Measurements from ENCODE around the gene MEFV. TPM values are rescaled to one million over a fixed set of nuclear protein-coding genes. Genes with fewer than 3 reads are reported as not detected.
"Not testable (repeated sequence)": the region's sequence is repeated elsewhere in the genome, so short reads cannot be mapped to it uniquely, and the experiment has no call there.

MEFV gene
- total RNA-seq, 1 donor from 2014 or later = not detected

DNA sequence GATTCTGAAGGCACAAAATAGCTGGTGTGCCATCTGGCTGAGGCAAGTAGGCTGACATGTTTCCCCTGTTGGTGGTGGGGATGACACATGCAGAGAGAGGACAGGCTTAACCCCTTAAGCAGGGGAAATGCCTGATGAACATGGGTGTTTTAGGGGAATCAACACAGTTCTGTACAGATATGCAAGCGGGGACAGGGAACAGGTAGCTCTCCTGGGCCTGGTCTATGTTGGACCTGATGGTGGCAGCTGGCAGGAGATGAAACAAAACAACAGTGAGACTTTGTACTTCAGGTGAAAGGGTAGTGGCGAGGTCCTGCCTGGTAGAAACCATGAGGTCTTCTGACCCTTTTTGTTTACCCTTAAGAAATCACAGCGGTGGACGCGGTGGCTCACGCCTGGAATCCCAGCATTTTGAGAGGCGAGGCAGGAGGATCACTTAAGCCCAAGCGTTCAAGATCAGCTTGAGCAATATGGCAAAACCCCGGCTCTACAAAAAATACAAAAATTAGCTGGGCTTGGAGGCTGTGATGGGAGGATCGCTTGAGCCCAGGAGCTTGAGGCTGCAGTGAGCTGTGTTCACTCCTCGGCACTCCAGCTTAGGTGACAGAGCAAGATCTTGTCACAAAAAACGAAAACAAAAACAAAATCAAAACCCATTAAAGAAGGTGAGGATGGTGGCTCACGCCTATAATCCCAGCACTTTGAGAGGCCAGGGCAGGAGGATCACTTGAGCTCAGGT, 57.9 kb downstream of the MEFV start:
- H3K4me3 Mint-ChIP-seq (ENCODE audit: unreplicated experiment) = no peak overlapping the region
- H3K27me3 Mint-ChIP-seq (ENCODE audit: unreplicated experiment) = peaks cover 9% of the 10 kb centered on the region
- H3K27ac Mint-ChIP-seq (ENCODE audit: unreplicated experiment) = no peak overlapping the region
- no peak for DNase-seq (ENCODE audit: low spot score)
- no peak for TF ChIP-seq CTCF (IDR thresholded peaks at IDR 0.05; ENCODE audit: unreplicated experiment)
- no peaks in the 10 kb centered on the region for H3K36me3 Mint-ChIP-seq (ENCODE audit: low read depth, unreplicated experiment)
- no peaks in the 10 kb centered on the region for H3K4me1 Mint-ChIP-seq (ENCODE audit: unreplicated experiment)
- H3K9me3 Mint-ChIP-seq (ENCODE audit: unreplicated experiment) = no peaks in the 10 kb centered on the region

DNA sequence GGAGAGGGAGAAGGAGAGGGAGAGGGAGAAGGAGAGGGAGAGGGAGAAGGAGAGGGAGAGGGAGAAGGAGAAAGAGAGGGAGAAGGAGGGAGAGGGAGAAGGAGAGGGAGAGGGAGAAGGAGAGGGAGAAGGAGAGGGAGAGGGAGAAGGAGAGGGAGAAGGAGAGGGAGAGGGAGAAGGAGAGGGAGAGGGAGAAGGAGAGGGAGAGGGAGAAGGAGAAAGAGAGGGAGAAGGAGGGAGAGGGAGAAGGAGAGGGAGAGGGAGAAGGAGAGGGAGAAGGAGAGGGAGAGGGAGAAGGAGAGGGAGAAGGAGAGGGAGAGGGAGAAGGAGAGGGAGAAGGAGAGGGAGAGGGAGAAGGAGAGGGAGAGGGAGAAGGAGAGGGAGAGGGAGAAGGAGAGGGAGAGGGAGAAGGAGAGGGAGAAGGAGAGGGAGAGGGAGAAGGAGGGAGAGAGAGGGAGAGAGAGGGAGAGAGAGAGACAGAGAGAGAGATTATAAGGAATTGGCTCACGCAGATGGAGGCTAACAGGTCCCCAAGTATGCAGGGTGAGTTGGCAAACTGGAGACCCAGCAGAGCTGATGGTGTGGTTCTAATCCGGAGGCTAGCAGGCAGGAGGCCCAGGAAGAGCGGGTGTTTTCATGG, 58.6 kb downstream of the MEFV start:
- not testable (repeated sequence) for H3K4me1 Mint-ChIP-seq (ENCODE audit: unreplicated experiment); H3K27me3 Mint-ChIP-seq (ENCODE audit: unreplicated experiment)

DNA sequence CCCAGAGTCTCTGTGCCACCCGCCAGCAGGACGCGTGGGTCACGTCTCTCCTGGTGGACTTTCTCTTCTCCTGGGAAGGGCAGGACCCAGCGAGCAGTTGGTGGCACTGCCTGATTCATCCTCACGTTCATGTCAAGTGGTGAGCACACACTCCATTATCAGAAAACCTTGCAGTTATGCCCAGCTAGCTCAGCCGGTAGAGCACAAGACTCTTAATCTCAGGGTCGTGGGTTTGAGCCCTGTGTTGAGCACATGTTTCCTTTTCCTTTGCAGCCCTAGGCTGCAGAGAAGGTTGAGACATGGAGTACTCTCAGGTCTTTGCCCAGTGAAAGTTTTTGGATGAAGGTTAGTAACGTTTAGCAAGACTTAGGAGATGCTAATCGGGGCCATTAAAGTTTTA, 60.5 kb downstream of the MEFV start:
- H3K36me3 Mint-ChIP-seq (ENCODE audit: low read depth, unreplicated experiment) = no peaks in the 10 kb centered on the region
- TF ChIP-seq CTCF (IDR thresholded peaks at IDR 0.05; ENCODE audit: unreplicated experiment) = no peak
- peaks cover 19% of the 10 kb centered on the region for H3K27me3 Mint-ChIP-seq (ENCODE audit: unreplicated experiment)
- no peak overlapping the region for H3K4me3 Mint-ChIP-seq (ENCODE audit: unreplicated experiment)
- H3K9me3 Mint-ChIP-seq (ENCODE audit: unreplicated experiment) = peaks cover 3% of the 10 kb centered on the region
- H3K4me1 Mint-ChIP-seq (ENCODE audit: unreplicated experiment) = peaks cover 5% of the 10 kb centered on the region
- DNase-seq (ENCODE audit: low spot score) = no peak
- no peak overlapping the region for H3K27ac Mint-ChIP-seq (ENCODE audit: unreplicated experiment)

More for the DNA sequence above, 58.6 kb downstream of the MEFV start:
- H3K9me3 Mint-ChIP-seq (ENCODE audit: unreplicated experiment); H3K27ac Mint-ChIP-seq (ENCODE audit: unreplicated experiment); DNase-seq (ENCODE audit: low spot score); H3K36me3 Mint-ChIP-seq (ENCODE audit: low read depth, unreplicated experiment); H3K4me3 Mint-ChIP-seq (ENCODE audit: unreplicated experiment): not testable (repeated sequence)

DNA sequence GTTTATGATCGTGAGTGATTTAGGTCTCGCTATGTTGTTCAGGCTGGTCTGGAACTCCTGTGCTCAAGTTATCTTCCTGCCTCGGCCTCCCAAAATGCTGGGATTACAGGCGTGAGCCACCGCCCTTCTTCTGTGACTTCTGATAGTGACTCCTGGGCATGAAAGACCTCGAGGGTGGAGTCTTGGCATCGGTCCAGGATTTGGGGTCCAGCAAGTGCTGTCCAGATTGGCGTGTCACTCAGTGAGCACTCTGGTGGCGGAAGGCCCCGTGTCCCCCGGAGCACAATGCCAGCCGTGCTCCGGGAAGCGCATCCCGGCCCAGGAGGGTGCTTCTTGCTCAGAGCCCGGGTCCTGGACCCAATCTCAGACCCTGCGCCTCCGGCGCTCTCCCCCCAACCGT, 61.6 kb downstream of the MEFV start:
- Mint-ChIP-seq H3K27ac (ENCODE audit: unreplicated experiment) (no peak overlapping the region), H3K36me3 (ENCODE audit: low read depth, unreplicated experiment) (peaks cover 1% of the 10 kb centered on the region), H3K4me3 (ENCODE audit: unreplicated experiment) (no peak overlapping the region), H3K4me1 (ENCODE audit: unreplicated experiment) (peaks cover 10% of the 10 kb centered on the region), H3K27me3 (ENCODE audit: unreplicated experiment) (peaks cover 30% of the 10 kb centered on the region), H3K9me3 (ENCODE audit: unreplicated experiment) (peaks cover 4% of the 10 kb centered on the region)
- TF ChIP-seq CTCF (IDR thresholded peaks at IDR 0.05; ENCODE audit: unreplicated experiment) = no peak
- DNase-seq (ENCODE audit: low spot score) = no peak

DNA sequence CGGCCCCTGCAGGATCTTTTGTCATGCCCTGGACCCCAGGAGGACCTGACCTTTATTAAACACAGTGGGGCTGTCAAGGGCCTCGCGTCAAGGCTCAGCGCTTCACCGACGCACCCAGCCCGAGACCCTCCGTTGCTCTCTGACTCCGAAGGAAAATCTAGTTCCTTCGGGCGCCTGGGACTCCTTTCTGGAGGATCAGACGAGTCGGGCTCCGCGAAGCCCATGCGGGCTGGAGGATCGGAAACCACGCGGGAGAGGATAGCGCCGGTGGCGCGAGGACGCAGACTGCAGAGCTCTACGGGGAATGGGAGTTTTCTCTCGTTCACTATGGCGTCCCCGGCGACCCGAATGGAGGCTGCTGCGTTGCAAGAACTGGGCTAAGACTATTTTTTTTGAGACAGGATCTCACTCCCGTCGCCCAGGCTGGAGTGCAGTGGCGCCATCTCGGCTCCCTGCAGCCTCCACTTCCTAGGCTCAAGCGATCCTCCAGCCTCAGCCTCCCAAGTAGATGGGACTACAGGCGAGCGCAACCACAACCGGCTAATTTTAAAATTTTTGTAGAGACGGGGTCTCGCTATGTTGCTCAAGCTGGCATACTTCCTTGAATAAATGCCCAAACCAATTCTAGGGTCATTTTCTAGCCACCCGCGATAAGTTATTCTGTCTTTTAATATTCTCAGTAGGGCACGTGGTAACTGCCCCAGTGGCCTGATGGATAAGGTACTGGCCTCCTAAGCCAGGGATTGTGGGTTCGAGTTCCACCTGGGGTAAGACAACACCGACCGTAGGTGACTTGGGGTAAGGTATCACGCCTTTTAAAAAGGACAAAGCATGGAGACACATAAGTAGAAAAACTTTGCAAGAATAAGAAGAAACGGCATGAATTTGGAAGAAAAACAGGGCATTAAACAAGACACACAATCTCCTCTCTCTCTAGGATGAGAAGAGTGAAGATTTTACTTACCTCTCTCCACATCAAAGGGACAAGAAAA, 62.9 kb downstream of the MEFV start:
- Mint-ChIP-seq H3K9me3 (ENCODE audit: unreplicated experiment) (peaks cover 4% of the 10 kb centered on the region), H3K4me3 (ENCODE audit: unreplicated experiment) (no peak overlapping the region)

More for the DNA sequence above, 62.9 kb downstream of the MEFV start:
- Mint-ChIP-seq H3K4me1 (ENCODE audit: unreplicated experiment) (peaks cover 17% of the 10 kb centered on the region), H3K27ac (ENCODE audit: unreplicated experiment) (no peak overlapping the region), H3K36me3 (ENCODE audit: low read depth, unreplicated experiment) (peaks cover 4% of the 10 kb centered on the region), H3K27me3 (ENCODE audit: unreplicated experiment) (peaks cover 32% of the 10 kb centered on the region)
- no peak for DNase-seq (ENCODE audit: low spot score)
- no peak for TF ChIP-seq CTCF (IDR thresholded peaks at IDR 0.05; ENCODE audit: unreplicated experiment)
